ENCODE results near the gene NMT1.

Gene NMT1

DNA sequence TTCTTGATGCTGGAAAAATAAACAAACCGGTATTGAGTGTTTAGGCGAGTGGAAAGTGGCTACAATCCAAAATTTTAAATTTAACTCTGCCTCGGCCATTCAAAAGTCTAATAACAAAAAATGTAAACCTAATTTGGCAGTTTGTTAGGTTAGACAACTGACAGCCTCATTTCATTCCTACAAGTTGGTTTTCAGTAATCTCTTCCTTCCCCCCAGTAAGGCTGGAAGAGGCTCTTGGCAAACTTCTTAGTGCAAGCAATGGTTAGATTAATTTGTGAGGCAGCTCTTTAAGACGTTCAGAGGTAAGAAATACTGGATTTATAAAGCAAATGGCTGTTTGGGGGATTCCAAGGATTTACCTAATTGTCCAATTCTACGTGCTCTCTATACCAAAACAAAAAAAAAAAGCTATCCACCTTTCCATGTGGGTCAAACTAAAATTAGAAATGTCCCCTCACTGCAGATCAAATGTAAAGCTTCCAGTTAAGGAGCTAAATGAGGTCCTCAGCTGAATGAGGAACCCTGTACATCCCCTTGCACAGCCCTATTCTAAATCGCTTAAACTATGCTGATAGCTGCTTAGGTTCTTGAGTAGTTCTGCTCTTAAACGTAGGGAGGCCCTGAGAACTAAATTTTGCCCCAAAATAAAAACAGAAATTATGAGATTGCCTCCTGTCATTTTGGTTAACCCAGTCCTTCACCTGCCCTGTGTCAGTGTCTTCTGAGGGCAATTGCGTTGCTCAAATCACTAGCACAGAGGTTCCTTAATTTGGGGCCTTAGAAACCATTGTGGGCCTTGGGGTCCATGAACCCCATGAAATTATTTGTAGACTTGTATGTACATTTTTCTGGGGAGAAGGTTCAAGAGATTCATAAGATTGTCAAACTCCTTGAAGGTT, 90.0 kb downstream of the NMT1 start:
- no peak for DNase-seq (ENCODE audit: low spot score)

DNA sequence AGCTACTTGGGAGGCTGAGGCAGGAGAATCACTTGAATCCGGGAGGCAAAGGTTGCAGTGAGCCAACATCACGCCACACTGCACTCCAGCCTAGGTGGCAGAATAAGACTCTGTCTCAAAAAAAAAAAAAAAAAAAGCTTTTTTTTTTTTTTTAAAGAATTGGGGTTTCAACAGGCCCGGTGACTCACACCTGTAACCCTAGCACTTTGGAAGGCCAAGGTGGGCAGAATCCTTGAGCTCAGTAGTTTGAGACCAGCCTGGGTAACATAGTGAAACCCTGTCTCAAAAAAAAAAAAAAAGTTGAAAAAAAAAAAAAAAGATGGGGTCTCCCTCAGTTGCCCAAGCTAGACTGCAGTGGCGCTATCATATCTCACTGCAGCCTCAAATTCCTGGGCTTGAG, 93.9 kb downstream of the NMT1 start:
- no peak for DNase-seq (ENCODE audit: low spot score)

DNA sequence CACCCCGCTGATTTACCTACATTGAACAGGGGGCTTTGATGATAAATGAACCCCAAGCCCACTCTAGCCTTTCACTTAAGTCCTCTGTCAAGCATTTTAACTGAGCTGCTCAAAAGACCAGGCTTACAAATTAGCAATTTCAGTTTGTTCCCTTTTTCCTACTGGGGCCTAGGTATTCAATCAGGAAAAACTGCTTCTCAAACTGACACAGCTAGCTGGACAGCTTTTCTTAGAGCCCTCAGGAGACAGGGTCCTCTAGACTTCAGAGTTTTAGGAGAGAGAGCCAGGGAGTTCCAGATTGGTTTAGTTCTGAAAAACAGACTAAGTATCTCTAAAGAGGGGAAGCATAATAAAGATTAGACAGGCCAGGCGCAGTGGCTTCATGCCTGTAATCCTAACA, 94.4 kb downstream of the NMT1 start:
- DNase-seq (ENCODE audit: low spot score), result no peak

DNA sequence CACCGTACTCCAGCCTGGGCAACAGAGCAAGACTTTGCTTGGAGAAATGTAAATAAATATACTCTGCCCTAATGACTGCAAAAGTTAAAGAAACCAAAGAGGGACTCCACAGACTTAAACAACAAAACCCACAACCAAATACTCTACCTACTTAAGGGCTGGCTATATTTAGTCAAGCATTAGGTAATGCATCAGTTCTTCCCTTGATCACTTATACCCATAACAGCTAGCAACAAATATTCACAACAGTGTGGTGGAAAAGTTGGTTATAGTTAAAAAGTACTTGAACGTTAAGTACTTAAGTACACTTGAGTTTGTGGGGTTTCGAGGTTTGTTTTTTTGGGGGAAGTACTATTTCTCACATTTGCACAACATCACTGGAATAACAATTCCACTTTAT, 95.1 kb downstream of the NMT1 start:
- DNase-seq (ENCODE audit: low spot score), result no peak
